Keratinocyte (primary cell): ENCODE results near the gene CDIP1. TPM values are rescaled to one million over a fixed set of nuclear protein-coding genes. Genes with fewer than 3 reads are reported as not detected.

Source experiments
- DNase-seq: peaks from one replicate; pipeline ENCODE4 v3.0.0-alpha.2; 2011; ENCODE audit warnings: low read depth, missing footprints, low spot score
- FAIRE-seq: peaks from 2 replicates; lab custom pipeline; 2011; peaks lifted over from hg19 to GRCh38; lab: Jason Lieb, UNC
- H2AFZ ChIP-seq: 2 replicates; pipeline ENCODE4 v1.6.0; 2012; ENCODE audit warnings: low read length, control low read depth, inconsistent platforms; ENCODE audit not compliant: control insufficient read depth
- H3K27ac ChIP-seq: 2 replicates; pipeline ENCODE4 v1.5.1; 2011; ENCODE audit warnings: low read length; ENCODE audit not compliant: control insufficient read depth, insufficient read depth
- H3K27me3 ChIP-seq: 3 replicates; pipeline ENCODE4 v1.6.0; 2011; ENCODE audit warnings: low read length; ENCODE audit not compliant: control insufficient read depth, insufficient read depth; ENCODE audit errors: extremely low read depth
- H3K36me3 ChIP-seq, 2 experiments: 2 replicates in 1 of 2; 3 replicates in 1 of 2; pipeline ENCODE4 v1.5.1; 2011; ENCODE audit warnings: low read length in 2 of 2, mild to moderate bottlenecking in 1 of 2; ENCODE audit not compliant: control insufficient read depth in 2 of 2, insufficient read depth in 2 of 2; ENCODE audit errors: extremely low read depth in 1 of 2
- H3K4me1 ChIP-seq: 3 replicates; pipeline ENCODE4 v1.5.1; 2011; ENCODE audit warnings: low read length; ENCODE audit not compliant: control insufficient read depth, insufficient read depth; ENCODE audit errors: extremely low read depth
- H3K4me2 ChIP-seq: 3 replicates; pipeline ENCODE4 v1.6.0; 2011; ENCODE audit warnings: low read depth, low read length; ENCODE audit not compliant: control insufficient read depth, insufficient read depth; ENCODE audit errors: extremely low read depth
- H3K4me3 ChIP-seq, 3 experiments: fragments of 200-600 bp in 1 of 3; sonication (generic) in 1 of 3; 2 replicates in 2 of 3; 3 replicates in 1 of 3; pipeline ENCODE4 v1.5.1; 2011 to 2016; ENCODE audit warnings: low read length in 3 of 3, mild to moderate bottlenecking in 3 of 3, control low read depth in 2 of 3, inconsistent platforms in 1 of 3, low read depth in 1 of 3, mixed read lengths in 1 of 3, mixed run types in 1 of 3, moderate library complexity in 1 of 3; ENCODE audit not compliant: control insufficient read depth in 2 of 3, insufficient read depth in 2 of 3; ENCODE audit errors: extremely low read depth in 1 of 3
- H3K79me2 ChIP-seq: 2 replicates; pipeline ENCODE4 v1.6.0; 2012; ENCODE audit warnings: low read length; ENCODE audit not compliant: control insufficient read depth, insufficient read depth
- H3K9ac ChIP-seq: 3 replicates; pipeline ENCODE4 v1.6.0; 2011; ENCODE audit warnings: low read length; ENCODE audit not compliant: control insufficient read depth, insufficient read depth; ENCODE audit errors: extremely low read depth
- H3K9me1 ChIP-seq: 3 replicates; pipeline ENCODE4 v1.6.0; 2011; ENCODE audit warnings: low read length; ENCODE audit not compliant: control insufficient read depth, insufficient read depth; ENCODE audit errors: extremely low read depth
- H3K9me3 ChIP-seq: 2 replicates; pipeline ENCODE4 v1.5.1; 2012; ENCODE audit warnings: low read depth, low read length; ENCODE audit not compliant: control insufficient read depth
- H4K20me1 ChIP-seq: 3 replicates; pipeline ENCODE4 v1.6.0; 2011; ENCODE audit warnings: low read length; ENCODE audit not compliant: control insufficient read depth, insufficient read depth; ENCODE audit errors: extremely low read depth
- CTCF ChIP-seq, 3 experiments: IDR thresholded peaks in 1 of 3; conservative IDR thresholded peaks in 1 of 3; optimal IDR thresholded peaks in 1 of 3; 2 replicates in 2 of 3; 3 replicates in 1 of 3; pipeline versions ENCODE3 to v1.5.1; 2011; ENCODE audit warnings: low read length in 3 of 3, mild to moderate bottlenecking in 3 of 3, moderate library complexity in 2 of 3, control low read depth in 1 of 3, inconsistent platforms in 1 of 3; ENCODE audit not compliant: insufficient read depth in 2 of 3; ENCODE audit errors: extremely low read depth in 1 of 3
- EZH2 ChIP-seq: IDR thresholded peaks from one replicate; pipeline ENCODE4 v1.6.1; 2012; ENCODE audit warnings: inconsistent platforms, mild to moderate bottlenecking, low read length, moderate library complexity
- dilution Hi-C: fragments of 300-500 bp; cut with MboI; formaldehyde crosslinking; loops from one replicate; pipeline ENCODE4 v1.7.0; 2020; ENCODE audit warnings: low sequenced_read_pairs; ENCODE audit not compliant: extremely low pct_ligation_motif_present
- polyA minus RNA-seq, 3 experiments: library from RNA; depleted of rRNA, polyadenylated mRNA; stranded (reverse); fragments of >200 nt; gene quantifications; 1 replicate in 1 of 3; 2 replicates in 1 of 3; 3 replicates in 1 of 3; pipeline ENCODE4 v1.2.3, GENCODE V29; 2011
- polyA plus RNA-seq, 5 experiments: library from polyadenylated mRNA; depleted of rRNA in 3 of 5; stranded (reverse) in 3 of 5; stranded (forward) in 1 of 5; unstranded in 1 of 5; fragments of >200 nt; gene quantifications; 1 replicate in 1 of 5; 2 replicates in 3 of 5; 3 replicates in 1 of 5; pipeline versions ENCODE4 v1.2.1 to v1.2.3, GENCODE V29; 2011 to 2012; ENCODE audit warnings: missing spikeins in 2 of 5, low read depth in 1 of 5, low replicate concordance in 1 of 5

The CDIP1 gene
- polyA plus RNA-seq, result 19.8 to 39.4 TPM (median 23.1 TPM) in 3 replicates
- polyA plus RNA-seq (2011; ENCODE audit: low read depth), result 14.2 TPM
- polyA plus RNA-seq (2011; cell fraction: cytosol; rRNA removed), result 32.0 and 47.0 TPM in 2 replicates
- polyA plus RNA-seq (2011; cell fraction: nucleus; rRNA removed), result 53.3 and 59.5 TPM in 2 replicates
- polyA plus RNA-seq (2012; ENCODE audit: low replicate concordance), result 48.9 and 50.3 TPM in 2 replicates
- 22.5 to 58.5 TPM (median 24.5 TPM) in 3 replicates for polyA minus RNA-seq
- polyA minus RNA-seq (2011; cell fraction: cytosol; rRNA and poly(A)+ RNA removed), result 25.5 TPM
- polyA minus RNA-seq (2011; cell fraction: nucleus; rRNA and poly(A)+ RNA removed), result 14.0 and 17.0 TPM in 2 replicates

- H2AFZ ChIP-seq, result peak within 1 kb of the TSS; percentile 72
- no peaks in the 10 kb centered on the region for H3K9me1 ChIP-seq
- DNase-seq (peak; percentile 66), FAIRE-seq (peak; percentile 89)
- H3K27ac ChIP-seq, result peak within 1 kb of the TSS; percentile 70
- H3K27me3 ChIP-seq, result no peaks in the 10 kb centered on the region
- H3K9ac ChIP-seq, result peak within 1 kb of the TSS; percentile 78
- peaks cover 17% of the 10 kb centered on the region for H3K4me1 ChIP-seq
- peak within 1 kb of the TSS; percentile 76 to 84 (median 83) for H3K4me3 ChIP-seq
- H3K4me2 ChIP-seq, result peak within 1 kb of the TSS; percentile 96
- H4K20me1 ChIP-seq, result no peaks in the 10 kb centered on the region
- TF ChIP-seq CTCF (optimal IDR thresholded peaks at IDR 0.05 in 1 of 3, IDR thresholded peaks at IDR 0.05 in 1 of 3, conservative IDR thresholded peaks at IDR 0.05 in 1 of 3; ENCODE audit: extremely low read depth in 1 of 3, insufficient read depth in 2 of 3, low read length in 3 of 3) (peak in 1 of 3 experiments; percentile 12), EZH2 (no peak)
- dilution Hi-C loops, result no loop called here
- peaks cover 3% of the 10 kb centered on the region for H3K9me3 ChIP-seq
- peaks cover 37% of the 10 kb centered on the region for H3K79me2 ChIP-seq
- peaks cover 3 to 11% of the 10 kb centered on the region in 2 experiments for H3K36me3 ChIP-seq
These were observed at the start of gene CDIP1 for GRCh38 chr16:4538350-4539235. TSS of gene CDIP1 (minus strand) at chr16:4538773. CDS start at chr16:4514130, 24,643 bp downstream.

DNA sequence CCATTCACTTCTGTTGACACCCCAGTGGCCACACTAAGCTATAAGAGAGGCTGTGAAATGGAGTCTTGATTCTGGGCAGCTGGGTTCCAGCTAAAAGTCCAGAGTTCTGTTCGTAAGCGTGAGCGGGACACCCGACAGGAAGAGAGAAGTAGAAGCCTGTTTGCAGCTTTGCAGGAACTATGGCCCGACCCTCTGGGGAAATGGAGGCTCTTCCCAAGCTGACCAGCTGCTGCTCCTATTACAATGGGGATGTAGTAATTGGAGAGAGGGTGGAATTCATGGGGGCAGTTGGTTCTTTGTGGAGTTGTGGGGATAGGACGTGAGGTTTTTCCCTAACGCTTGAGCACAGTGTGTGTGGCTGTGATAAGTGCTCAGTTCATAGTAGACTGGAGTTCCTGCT lies 47.7 kb upstream of the CDIP1 start:
- no peak for DNase-seq
- H3K9ac ChIP-seq, result no peak overlapping the region
- FAIRE-seq, result no peak
- H3K36me3 ChIP-seq, result no peaks in the 10 kb centered on the region
- dilution Hi-C loops, result no loop called here
- H3K27me3 ChIP-seq, result peaks cover 3% of the 10 kb centered on the region
- H2AFZ ChIP-seq, result no peak overlapping the region
- no peaks in the 10 kb centered on the region for H3K79me2 ChIP-seq
- no peaks in the 10 kb centered on the region for H3K4me1 ChIP-seq
- TF ChIP-seq EZH2 (no peak), CTCF (optimal IDR thresholded peaks at IDR 0.05 in 1 of 3, IDR thresholded peaks at IDR 0.05 in 1 of 3, conservative IDR thresholded peaks at IDR 0.05 in 1 of 3; ENCODE audit: extremely low read depth in 1 of 3, insufficient read depth in 2 of 3, low read length in 3 of 3) (no peak)
- H3K4me2 ChIP-seq, result no peak overlapping the region
- H3K27ac ChIP-seq, result no peak overlapping the region
- H3K9me1 ChIP-seq, result no peaks in the 10 kb centered on the region
- H3K9me3 ChIP-seq, result peaks cover 2% of the 10 kb centered on the region
- H4K20me1 ChIP-seq, result no peaks in the 10 kb centered on the region
- H3K4me3 ChIP-seq, result no peak overlapping the region
